HepG2 (cell line): ENCODE measurements around the gene RPL6. TPM values are rescaled to one million over a fixed set of nuclear protein-coding genes. Genes with fewer than 3 reads are reported as not detected.
A peak's percentile ranks its signal among the peaks of the same experiment; 100 is the strongest.

Experiments
- CEBPG ChIP-seq: IDR thresholded peaks from 2 replicates; pipeline ENCODE4 v1.6.1; 2016
- FOXC1 ChIP-seq: sonication (generic); formaldehyde crosslinking; IDR thresholded peaks from 2 replicates; pipeline ENCODE4 v1.8.0; 2022; ENCODE audit warnings: mild to moderate bottlenecking, missing genetic modification reagents, borderline replicate concordance
- FOXM1 ChIP-seq: sonication (generic); formaldehyde crosslinking; IDR thresholded peaks from 2 replicates; pipeline ENCODE4 v1.5.0; 2020; ENCODE audit warnings: missing genetic modification reagents
- GRHL1 ChIP-seq: sonication (generic); formaldehyde crosslinking; conservative IDR thresholded peaks from 2 replicates; pipeline ENCODE4 v1.8.0; 2022; ENCODE audit warnings: missing genetic modification reagents
- MED1 ChIP-seq: sonication (generic); formaldehyde crosslinking; IDR thresholded peaks from 2 replicates; pipeline ENCODE4 v1.4.0; 2020; ENCODE audit warnings: missing genetic modification reagents
- MLLT10 ChIP-seq: sonication (generic); formaldehyde crosslinking; IDR thresholded peaks from 2 replicates; pipeline ENCODE4 v1.4.0; 2020; ENCODE audit warnings: missing genetic modification reagents
- PITX1 ChIP-seq: sonication (generic); formaldehyde crosslinking; IDR thresholded peaks from 2 replicates; pipeline ENCODE4 v1.5.1; 2020; ENCODE audit warnings: mild to moderate bottlenecking, missing genetic modification reagents
- PPARG ChIP-seq: conservative IDR thresholded peaks from 2 replicates; pipeline ENCODE4 v1.6.1; 2016; ENCODE audit warnings: missing biosample characterization, missing genetic modification reagents
- PRPF4 ChIP-seq: fragments of 200-400 bp; formaldehyde crosslinking; IDR thresholded peaks from 2 replicates; pipeline ENCODE4 v1.6.1; 2016; ENCODE audit warnings: low read length, low read depth; ENCODE audit not compliant: poor library complexity, severe bottlenecking
- RARG ChIP-seq: sonication (generic); formaldehyde crosslinking; IDR thresholded peaks from 2 replicates; pipeline ENCODE4 v1.4.0; 2020; ENCODE audit warnings: low read depth, mild to moderate bottlenecking, missing genetic modification reagents
- RBFOX2 ChIP-seq: fragments of 200-400 bp; formaldehyde crosslinking; IDR thresholded peaks from 2 replicates; pipeline ENCODE4 v1.6.1; 2017; ENCODE audit warnings: low read depth, mild to moderate bottlenecking, low read length
- RFXAP ChIP-seq: sonication (generic); formaldehyde crosslinking; IDR thresholded peaks from 2 replicates; pipeline ENCODE4 v1.4.0; 2020; ENCODE audit warnings: missing genetic modification reagents, borderline replicate concordance
- SATB2 ChIP-seq: sonication (generic); formaldehyde crosslinking; IDR thresholded peaks from 2 replicates; pipeline ENCODE4 v1.5.0; 2020; ENCODE audit warnings: missing genetic modification reagents
- SYNCRIP ChIP-seq: fragments of 200-400 bp; formaldehyde crosslinking; IDR thresholded peaks from 2 replicates; pipeline ENCODE4 v1.6.1; 2018; ENCODE audit warnings: mild to moderate bottlenecking, low read depth, low read length; ENCODE audit not compliant: insufficient read depth
- TBL1XR1 ChIP-seq: fragments of 150-350 bp; IDR thresholded peaks from 2 replicates; pipeline ENCODE4 v1.6.1; 2014; ENCODE audit warnings: borderline replicate concordance, low read length; ENCODE audit not compliant: partially characterized antibody
- TCF7 ChIP-seq: sonication (generic); IDR thresholded peaks from 2 replicates; pipeline ENCODE4 v1.6.1; 2016; ENCODE audit warnings: antibody characterized with exemption, low read depth
- ZEB1 ChIP-seq: IDR thresholded peaks from 2 replicates; pipeline ENCODE4 v1.6.1; 2012; ENCODE audit warnings: mild to moderate bottlenecking, low read depth, inconsistent platforms; ENCODE audit not compliant: insufficient replicate concordance
- ZMYM4 ChIP-seq: sonication (generic); formaldehyde crosslinking; IDR thresholded peaks from 2 replicates; pipeline ENCODE4 v1.8.1; 2023; ENCODE audit warnings: mild to moderate bottlenecking, missing genetic modification reagents
- ZNF253 ChIP-seq: sonication (generic); formaldehyde crosslinking; IDR thresholded peaks from 2 replicates; pipeline ENCODE4 v1.8.0; 2022; ENCODE audit warnings: mild to moderate bottlenecking, missing genetic modification reagents, borderline replicate concordance
- ZNF337 ChIP-seq: sonication (generic); formaldehyde crosslinking; IDR thresholded peaks from 2 replicates; pipeline ENCODE4 v1.5.1; 2020; ENCODE audit warnings: missing genetic modification reagents, low read depth, mild to moderate bottlenecking, borderline replicate concordance
- ZNF547 ChIP-seq: sonication (generic); formaldehyde crosslinking; IDR thresholded peaks from 2 replicates; pipeline ENCODE4 v1.5.1; 2020; ENCODE audit warnings: mild to moderate bottlenecking, missing genetic modification reagents
- ZNF839 ChIP-seq: sonication (generic); formaldehyde crosslinking; IDR thresholded peaks from 2 replicates; pipeline ENCODE4 v1.4.0; 2020; ENCODE audit warnings: missing genetic modification reagents, mild to moderate bottlenecking, borderline replicate concordance
- polyA plus RNA-seq, 8 experiments: library from polyadenylated mRNA; depleted of rRNA in 3 of 8; stranded (reverse) in 7 of 8; unstranded in 1 of 8; fragments of >200 nt; fragmentation: Illumina TruSeq in 4 of 8; extraction: Trizol in 4 of 8; gene quantifications; 2 replicates each; pipeline versions ENCODE4 v1.2.1 to v1.2.3, GENCODE V29; 2011 to 2016; ENCODE audit warnings: low read depth in 4 of 8, missing spikeins in 1 of 8, mixed read lengths in 1 of 8; ENCODE audit not compliant: insufficient read depth in 1 of 8
- total RNA-seq, 5 experiments: library from RNA; depleted of rRNA; stranded (reverse); fragments of >200 nt; fragmentation: Illumina TruSeq; extraction: Trizol; gene quantifications; 2 replicates each; pipeline ENCODE4 v1.2.3, GENCODE V29; 2016; ENCODE audit warnings: low read depth in 1 of 5
- TF ChIP-seq, protein P1 (sequence below): sonication (generic); formaldehyde crosslinking; IDR thresholded peaks from 2 replicates; pipeline ENCODE4 v1.4.0; 2020; ENCODE audit warnings: missing genetic modification reagents, borderline replicate concordance

The RPL6 gene
- total and polyA plus RNA-seq, 2 of the 13 experiments (the other 11 are each of a cell fraction or from before 2014, with no cell fraction given): 1,551 to 1,719 TPM

GRCh38 chr12:112409064-112409905, at the start of gene RPL6 (continued):
- 0 out of 2 replicates have a peak, but pooled peaks have one; percentile 36 for TF ChIP-seq ZNF547 (CRISPR knock-in tag)
- TF ChIP-seq ZEB1: peak; percentile 55
- TF ChIP-seq PPARG (CRISPR knock-in tag): peak; percentile 34; the same call in 1 of the 2 replicates
- TF ChIP-seq PRPF4: peak; percentile 78
- TF ChIP-seq ZNF337 (CRISPR knock-in tag): 0 out of 2 replicates have a peak, but pooled peaks have one; percentile 72
- peak; percentile 84; the same call in 1 of the 2 replicates for TF ChIP-seq SATB2 (CRISPR knock-in tag)
- no peak for TF ChIP-seq GRHL1
- no peak for TF ChIP-seq TCF7
- TF ChIP-seq PITX1 (CRISPR knock-in tag): peak; percentile 80
- TF ChIP-seq RFXAP: peak; percentile 72; the same call in 1 of the 2 replicates
- TF ChIP-seq MLLT10: no peak
- TF ChIP-seq CEBPG (CRISPR knock-in tag): peak; percentile 8; the same call in 1 of the 2 replicates
- TF ChIP-seq MED1: peak; percentile 2; the same call in 1 of the 2 replicates
- TF ChIP-seq FOXM1: no peak
- TF ChIP-seq RBFOX2: peak; percentile 78
- no peak for TF ChIP-seq ZNF253 (CRISPR knock-in tag)
- TF ChIP-seq, protein P1, sequence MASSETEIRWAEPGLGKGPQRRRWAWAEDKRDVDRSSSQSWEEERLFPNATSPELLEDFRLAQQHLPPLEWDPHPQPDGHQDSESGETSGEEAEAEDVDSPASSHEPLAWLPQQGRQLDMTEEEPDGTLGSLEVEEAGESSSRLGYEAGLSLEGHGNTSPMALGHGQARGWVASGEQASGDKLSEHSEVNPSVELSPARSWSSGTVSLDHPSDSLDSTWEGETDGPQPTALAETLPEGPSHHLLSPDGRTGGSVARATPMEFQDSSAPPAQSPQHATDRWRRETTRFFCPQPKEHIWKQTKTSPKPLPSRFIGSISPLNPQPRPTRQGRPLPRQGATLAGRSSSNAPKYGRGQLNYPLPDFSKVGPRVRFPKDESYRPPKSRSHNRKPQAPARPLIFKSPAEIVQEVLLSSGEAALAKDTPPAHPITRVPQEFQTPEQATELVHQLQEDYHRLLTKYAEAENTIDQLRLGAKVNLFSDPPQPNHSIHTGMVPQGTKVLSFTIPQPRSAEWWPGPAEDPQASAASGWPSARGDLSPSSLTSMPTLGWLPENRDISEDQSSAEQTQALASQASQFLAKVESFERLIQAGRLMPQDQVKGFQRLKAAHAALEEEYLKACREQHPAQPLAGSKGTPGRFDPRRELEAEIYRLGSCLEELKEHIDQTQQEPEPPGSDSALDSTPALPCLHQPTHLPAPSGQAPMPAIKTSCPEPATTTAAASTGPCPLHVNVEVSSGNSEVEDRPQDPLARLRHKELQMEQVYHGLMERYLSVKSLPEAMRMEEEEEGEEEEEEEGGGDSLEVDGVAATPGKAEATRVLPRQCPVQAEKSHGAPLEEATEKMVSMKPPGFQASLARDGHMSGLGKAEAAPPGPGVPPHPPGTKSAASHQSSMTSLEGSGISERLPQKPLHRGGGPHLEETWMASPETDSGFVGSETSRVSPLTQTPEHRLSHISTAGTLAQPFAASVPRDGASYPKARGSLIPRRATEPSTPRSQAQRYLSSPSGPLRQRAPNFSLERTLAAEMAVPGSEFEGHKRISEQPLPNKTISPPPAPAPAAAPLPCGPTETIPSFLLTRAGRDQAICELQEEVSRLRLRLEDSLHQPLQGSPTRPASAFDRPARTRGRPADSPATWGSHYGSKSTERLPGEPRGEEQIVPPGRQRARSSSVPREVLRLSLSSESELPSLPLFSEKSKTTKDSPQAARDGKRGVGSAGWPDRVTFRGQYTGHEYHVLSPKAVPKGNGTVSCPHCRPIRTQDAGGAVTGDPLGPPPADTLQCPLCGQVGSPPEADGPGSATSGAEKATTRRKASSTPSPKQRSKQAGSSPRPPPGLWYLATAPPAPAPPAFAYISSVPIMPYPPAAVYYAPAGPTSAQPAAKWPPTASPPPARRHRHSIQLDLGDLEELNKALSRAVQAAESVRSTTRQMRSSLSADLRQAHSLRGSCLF (CRISPR knock-in tag): peak; percentile 44; the same call in 1 of the 2 replicates
- TF ChIP-seq TBL1XR1: peak; percentile 29
- TF ChIP-seq SYNCRIP: no peak
- TF ChIP-seq ZMYM4 (CRISPR knock-in tag): peak; percentile 72
- TF ChIP-seq ZNF839: 0 out of 2 replicates have a peak, but pooled peaks have one; percentile 52
- TF ChIP-seq FOXC1 (CRISPR knock-in tag): 0 out of 2 replicates have a peak, but pooled peaks have one; percentile 73
- no peak for TF ChIP-seq RARG (CRISPR knock-in tag)
